Stimulated activated naive CD4-positive, alpha-beta T cell (primary cell): ENCODE data around the gene PCCA.
A peak's percentile ranks its signal among the peaks of the same experiment; 100 is the strongest.
"Not testable (repeated sequence)": the region's sequence is repeated elsewhere in the genome, so short reads cannot be mapped to it uniquely, and the experiment has no call there.

ENCODE experiments used
- DNase-seq, 6 experiments: peaks; one replicate each; lab custom pipeline; 2025; lab: John Stamatoyannopoulos, UW

PCCA gene

GRCh38 chr13:100545684-100546061 is 456.8 kb downstream of the PCCA start:
- no peak for DNase-seq

- DNase-seq: no peak
These were observed 458.0 kb downstream of the PCCA start for GRCh38 chr13:100546713-100547405.

DNA sequence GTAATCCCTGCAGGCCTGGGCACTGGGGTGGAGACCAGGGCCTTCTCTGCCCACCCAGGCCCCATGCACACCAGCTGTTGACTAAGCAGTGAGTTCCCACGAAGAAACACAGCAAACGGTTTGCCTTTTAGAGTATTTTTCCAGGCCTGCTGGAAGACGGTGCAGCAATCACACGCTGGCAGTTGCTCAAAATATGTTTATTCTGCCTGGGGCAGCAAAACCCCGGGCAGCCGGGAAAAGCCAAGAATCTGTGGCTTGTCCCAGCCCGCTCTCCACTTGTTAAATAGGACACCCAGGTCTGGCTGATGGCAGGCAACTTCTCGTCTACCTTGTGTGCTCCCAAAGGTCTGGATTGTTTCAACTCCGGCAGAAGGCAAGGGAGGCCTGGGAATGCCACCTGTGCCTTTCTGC is 458.9 kb downstream of the PCCA start:
- DNase-seq: no peak

- no peak for DNase-seq
These were observed 460.4 kb downstream of the PCCA start for GRCh38 chr13:100549316-100549715.

DNA sequence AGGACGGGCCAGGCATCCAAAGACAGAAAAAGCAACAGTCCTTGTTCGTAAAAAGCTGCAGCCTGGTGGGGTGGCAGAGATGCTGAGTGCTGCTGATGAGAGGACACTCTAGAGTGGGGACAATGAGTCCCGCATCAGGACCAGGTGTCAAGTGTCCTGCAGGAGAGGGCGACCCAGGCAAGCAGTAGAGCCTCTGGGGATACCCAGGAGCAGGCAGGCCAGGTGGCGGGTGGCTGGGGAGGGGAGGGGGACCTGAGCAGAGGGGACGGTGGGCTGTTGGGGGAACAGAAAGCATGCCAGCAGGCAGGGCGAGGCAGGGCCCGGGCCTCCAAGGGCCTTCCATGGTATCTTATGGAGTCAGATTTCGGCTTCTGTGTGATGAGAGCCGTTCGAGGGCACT is 463.9 kb downstream of the PCCA start:
- DNase-seq: no peak

GRCh38 chr13:100559886-100560285 is 471.0 kb downstream of the PCCA start:
- no peak for DNase-seq

- DNase-seq: no peak
These were observed 471.7 kb downstream of the PCCA start for GRCh38 chr13:100560498-100561157.

GRCh38 chr13:100561158-100561499 is 472.2 kb downstream of the PCCA start:
- DNase-seq: no peak

- DNase-seq: no peak
These were observed 472.8 kb downstream of the PCCA start for GRCh38 chr13:100561599-100562204.

DNA sequence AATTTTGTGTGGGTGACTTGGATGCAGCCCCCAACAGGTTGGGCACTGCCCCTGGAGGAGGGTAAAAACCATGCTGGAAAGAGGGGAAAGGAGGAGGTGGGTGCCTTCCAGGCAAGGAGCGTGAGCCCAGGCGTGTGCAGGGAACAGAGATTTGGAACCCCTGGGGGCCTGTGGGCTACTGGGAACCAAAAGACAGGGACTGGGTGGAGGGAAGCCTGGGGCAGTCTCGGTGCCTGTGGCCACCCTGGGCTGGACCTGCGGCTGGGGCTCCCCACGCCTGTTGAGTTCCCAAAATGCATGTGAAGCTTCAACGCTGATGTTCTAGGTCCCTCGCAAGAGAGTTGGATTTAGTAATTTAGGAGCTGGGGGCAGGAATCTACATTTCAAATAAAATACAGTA is 474.9 kb downstream of the PCCA start:
- DNase-seq: no peak

DNA sequence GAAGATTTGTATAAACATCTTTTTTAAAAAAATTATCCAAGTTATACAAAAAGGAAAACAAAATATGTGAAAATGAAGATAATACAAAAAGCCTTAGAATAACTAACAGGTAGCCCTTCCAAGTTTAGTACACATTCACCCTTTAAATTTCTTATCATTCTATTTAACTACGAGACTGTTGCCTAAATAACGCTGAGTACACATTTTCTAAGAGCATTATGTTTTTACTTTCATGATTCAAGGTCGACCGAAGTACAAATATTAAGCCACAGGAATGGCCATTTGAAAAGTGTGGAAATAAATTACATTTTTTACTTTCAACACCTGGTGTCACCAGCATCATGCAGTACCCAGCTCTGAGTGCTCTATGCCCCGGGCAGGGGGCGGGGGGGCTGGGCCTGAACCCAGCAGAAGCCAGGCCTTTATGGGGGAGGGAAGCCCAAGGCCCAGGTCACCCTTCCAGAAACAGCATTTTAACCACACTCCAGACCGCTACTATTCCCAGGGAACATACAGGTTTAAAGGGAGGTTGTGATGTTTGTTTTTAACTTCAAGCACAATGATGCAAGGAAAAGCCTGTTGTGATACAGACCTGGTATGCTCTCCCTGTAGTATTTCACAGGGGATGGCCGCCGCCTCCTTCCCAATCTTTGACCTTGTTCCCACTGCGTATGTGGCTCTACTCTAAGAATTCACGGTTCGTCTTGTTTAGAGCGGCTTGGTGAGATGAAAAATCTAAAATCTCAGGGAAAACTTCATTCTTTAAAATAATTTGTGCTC is 475.7 kb downstream of the PCCA start:
- DNase-seq: no peak

- DNase-seq: no peak
These were observed 476.4 kb downstream of the PCCA start for GRCh38 chr13:100565286-100565685.

GRCh38 chr13:100566543-100566942 is 477.6 kb downstream of the PCCA start:
- DNase-seq: no peak

GRCh38 chr13:100573121-100573520 is 484.2 kb downstream of the PCCA start:
- DNase-seq: peak; percentile 39 to 74 (median 62)

DNA sequence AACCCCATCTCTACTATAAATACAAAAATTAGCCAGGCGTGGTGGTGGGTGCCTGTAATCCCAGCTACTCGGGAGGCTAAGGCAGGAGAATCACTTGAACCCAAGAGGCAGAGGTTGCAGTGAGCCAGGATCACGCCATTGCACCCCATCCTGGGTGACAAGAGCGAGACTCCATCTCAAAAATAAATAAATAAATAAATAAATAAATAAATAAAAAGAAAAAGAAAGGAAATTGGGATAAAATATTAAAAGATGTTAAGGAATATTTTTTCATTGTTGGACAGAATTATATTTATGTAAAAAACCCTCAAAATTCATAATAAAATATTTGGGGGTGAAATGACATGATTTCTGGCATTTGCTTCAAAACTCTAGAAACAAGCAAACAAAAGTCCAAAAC is 488.3 kb downstream of the PCCA start:
- not testable (repeated sequence) for DNase-seq
